ENCODE measurements around the gene FASTKD2. TPM values are rescaled to one million over a fixed set of nuclear protein-coding genes. Genes with fewer than 3 reads are reported as not detected.
A peak's percentile ranks its signal among the peaks of the same experiment; 100 is the strongest.

The FASTKD2 gene
- 10 to 100 TPM; 23.7 to 34.8 TPM for total RNA-seq
- long read RNA-seq, transcript FASTKD2-201 (12 exons, 3,188 nt) = major isoform, 70 of 136 reads
- long read RNA-seq, transcript FASTKD2-202 (12 exons, 2,586 nt) = minor isoform, 55 of 136 reads
- long read RNA-seq, partial matches to known transcripts = 5 of 136 reads
- long read RNA-seq, other reads (novel, unspliced or antisense) = 2 of 136 reads

- ATAC-seq (peak; percentile 98 to 99), DNase-seq (peak; percentile 93)
- intact Hi-C loops (cut with DNase I) = no loop called here
Measured at GRCh38 chr2:206765242-206766056, at the start of gene FASTKD2, which contains the start of gene MDH1B. FASTKD2 (plus strand) TSS chr2:206765606; CDS start chr2:206766694, 1,088 bp downstream. MDH1B (minus strand) TSS chr2:206765328; CDS start chr2:206765271, 57 bp downstream.

GRCh38 chr2:206716623-206717022 is 48.8 kb upstream of the FASTKD2 start:
- DNase-seq (no peak), ATAC-seq (no peak)
- intact Hi-C loops (cut with DNase I) = no loop called here

- no peak for ATAC-seq
- DNase-seq = no peak
- intact Hi-C loops (cut with DNase I) = no loop called here
Measured at GRCh38 chr2:206718296-206718695, 47.1 kb upstream of the FASTKD2 start, which contains the start of gene DYTN. DYTN (minus strand) TSS chr2:206718396; CDS start chr2:206718279, 117 bp downstream.

GRCh38 chr2:206721256-206721920 is 44.0 kb upstream of the FASTKD2 start:
- DNase-seq (no peak), ATAC-seq (no peak)
- intact Hi-C loops (cut with DNase I) = no loop called here

GRCh38 chr2:206723288-206723687 is 42.1 kb upstream of the FASTKD2 start:
- intact Hi-C loops (cut with DNase I) = no loop called here
- no peak for ATAC-seq

GRCh38 chr2:206727287-206727686 is 38.1 kb upstream of the FASTKD2 start:
- ATAC-seq (no peak), DNase-seq (no peak)
- intact Hi-C loops (cut with DNase I) = no loop called here

More at GRCh38 chr2:206723288-206723687, 42.1 kb upstream of the FASTKD2 start:
- DNase-seq = no peak

GRCh38 chr2:206728277-206729199 is 36.9 kb upstream of the FASTKD2 start:
- DNase-seq (no peak), ATAC-seq (peak; percentile 38 to 47)
- intact Hi-C loops (cut with DNase I) = no loop called here

- DNase-seq = no peak
- intact Hi-C loops (cut with DNase I) = no loop called here
- ATAC-seq = no peak
Measured at GRCh38 chr2:206733341-206733740, 32.1 kb upstream of the FASTKD2 start.

GRCh38 chr2:206736935-206737334 is 28.5 kb upstream of the FASTKD2 start:
- intact Hi-C loops (cut with DNase I) = no loop called here
- no peak for ATAC-seq
- DNase-seq = no peak

- DNase-seq (no peak), ATAC-seq (no peak)
- intact Hi-C loops (cut with DNase I) = no loop called here
Measured at GRCh38 chr2:206739271-206739670, 26.1 kb upstream of the FASTKD2 start.

GRCh38 chr2:206740800-206741199 is 24.6 kb upstream of the FASTKD2 start:
- intact Hi-C loops (cut with DNase I) = no loop called here
- ATAC-seq (no peak), DNase-seq (no peak)

- DNase-seq (no peak), ATAC-seq (no peak)
- intact Hi-C loops (cut with DNase I) = no loop called here
Measured at GRCh38 chr2:206756816-206757215, 8.6 kb upstream of the FASTKD2 start.

- no peak for ATAC-seq
- no peak for DNase-seq
- intact Hi-C loops (cut with DNase I) = no loop called here
Measured at GRCh38 chr2:206764673-206765241, 649 bp upstream of the FASTKD2 start.

GRCh38 chr2:206766057-206766930 is 888 bp downstream of the FASTKD2 start:
- ATAC-seq (no peak), DNase-seq (no peak)
- intact Hi-C loops (cut with DNase I) = no loop called here

- ATAC-seq = no peak
- DNase-seq = no peak
- intact Hi-C loops (cut with DNase I) = no loop called here
Measured at GRCh38 chr2:206774871-206775270, 9.5 kb downstream of the FASTKD2 start.

- ATAC-seq (no peak), DNase-seq (no peak)
- intact Hi-C loops (cut with DNase I) = no loop called here
Measured at GRCh38 chr2:206776432-206776831, 11.0 kb downstream of the FASTKD2 start.

- no peak for ATAC-seq
- no peak for DNase-seq
- intact Hi-C loops (cut with DNase I) = loop anchor here (5.0 kb wide), 1 partner anchor 88 kb away; no protein-coding TSS in a partner anchor
Measured at GRCh38 chr2:206780671-206781070, 15.3 kb downstream of the FASTKD2 start.

- DNase-seq = no peak
- ATAC-seq = no peak
- intact Hi-C loops (cut with DNase I) = loop anchor here (5.0 kb wide), 1 partner anchor 91 kb away; no protein-coding TSS in a partner anchor
Measured at GRCh38 chr2:206783718-206784117, 18.3 kb downstream of the FASTKD2 start.

All from left cardiac atrium (tissue), 4 donors.